SK-N-SH (cell line): ENCODE measurements around the gene OR6C74. TPM values are rescaled to one million over a fixed set of nuclear protein-coding genes. Genes with fewer than 3 reads are reported as not detected.

Experiments used
- CTCF ChIA-PET: fragments of 300-600, 350-600 bp; formaldehyde crosslinking; extraction: SDS; loops from one replicate; lab custom pipeline; 2021; lab: Yijun Ruan, JAX
- POLR2A ChIA-PET: fragments of 350-600 bp; sonication (Branson Sonifier 250); formaldehyde crosslinking; extraction: SDS; loops from one replicate; lab custom pipeline; 2020; ENCODE audit warnings: antibody characterized with exemption, inconsistent platforms; lab: Yijun Ruan, JAX
- DNase-seq: peaks from one replicate; pipeline ENCODE4 v3.0.0; 2012
- H2AFZ ChIP-seq: fragments of 200-600 bp; sonication (generic); 2 replicates; pipeline ENCODE4 v1.8.1; 2016; ENCODE audit warnings: antibody characterized with exemption, mild to moderate bottlenecking, low read depth
- H3F3A ChIP-seq: fragments of 200-600 bp; sonication (generic); replicated peaks from 2 replicates; pipeline ENCODE3; 2016; ENCODE audit warnings: antibody characterized with exemption, mild to moderate bottlenecking; ENCODE audit not compliant: insufficient read depth
- H3K27ac ChIP-seq, 2 experiments: fragments of 200-500 bp in 1 of 2; fragments of 200-600 bp in 1 of 2; sonication (Bioruptor generic) in 1 of 2; sonication (generic), shearing (Covaris generic) in 1 of 2; 2 replicates each; pipeline versions ENCODE4 v1.5.1 to v1.6.1; 2014 to 2016; ENCODE audit warnings: low read depth in 2 of 2, inconsistent platforms in 1 of 2, low read length in 1 of 2, mild to moderate bottlenecking in 1 of 2, mixed read lengths in 1 of 2
- H3K27me3 ChIP-seq: fragments of 200-600 bp; sonication (generic), shearing (Covaris generic); 2 replicates; pipeline ENCODE4 v1.6.1; 2016; ENCODE audit warnings: mixed run types; ENCODE audit not compliant: insufficient read depth
- H3K36me3 ChIP-seq, 2 experiments: fragments of 200-500 bp in 1 of 2; fragments of 200-600 bp in 1 of 2; sonication (Bioruptor generic) in 1 of 2; sonication (generic) in 1 of 2; replicated peaks in 1 of 2; 2 replicates each; pipeline versions ENCODE3 to v1.5.1; 2014 to 2016; ENCODE audit warnings: low read length in 1 of 2, mild to moderate bottlenecking in 1 of 2; ENCODE audit not compliant: insufficient read depth in 2 of 2, control insufficient read depth in 1 of 2
- H3K4me1 ChIP-seq, 2 experiments: fragments of 200-500 bp in 1 of 2; fragments of 200-600 bp in 1 of 2; sonication (Bioruptor generic) in 1 of 2; sonication (generic), shearing (Covaris generic) in 1 of 2; 2 replicates each; pipeline versions ENCODE4 v1.5.1 to v1.6.1; 2014 to 2016; ENCODE audit warnings: low read depth in 1 of 2, low read length in 1 of 2, mixed run types in 1 of 2; ENCODE audit not compliant: insufficient read depth in 2 of 2, control insufficient read depth in 1 of 2
- H3K4me2 ChIP-seq: fragments of 200-600 bp; sonication (generic), shearing (Covaris generic); 2 replicates; pipeline ENCODE4 v1.6.1; 2017; ENCODE audit warnings: mixed run types
- H3K4me3 ChIP-seq, 2 experiments: fragments of 200-500 bp in 1 of 2; fragments of 200-600 bp in 1 of 2; sonication (Bioruptor generic) in 1 of 2; sonication (generic), shearing (Covaris generic) in 1 of 2; 2 replicates each; pipeline versions ENCODE4 v1.5.1 to v1.8.1; 2014 to 2016; ENCODE audit warnings: low read depth in 2 of 2, inconsistent platforms in 1 of 2, low read length in 1 of 2, mild to moderate bottlenecking in 1 of 2, mixed read lengths in 1 of 2, moderate library complexity in 1 of 2
- H3K79me2 ChIP-seq: fragments of 200-600 bp; sonication (generic); 2 replicates; pipeline ENCODE4 v1.8.1; 2017; ENCODE audit warnings: mild to moderate bottlenecking; ENCODE audit not compliant: insufficient read depth
- H3K9ac ChIP-seq: fragments of 200-600 bp; sonication (generic); 2 replicates; pipeline ENCODE4 v1.6.1; 2017; ENCODE audit warnings: mixed run types
- H3K9me2 ChIP-seq: fragments of 200-600 bp; sonication (generic); 2 replicates; pipeline ENCODE4 v1.6.1; 2017; ENCODE audit warnings: mixed run types
- H3K9me3 ChIP-seq: fragments of 200-600 bp; sonication (generic); 2 replicates; pipeline ENCODE4 v1.6.1; 2017; ENCODE audit warnings: mixed run types, mild to moderate bottlenecking, moderate library complexity
- H4K20me1 ChIP-seq: fragments of 200-600 bp; sonication (generic); 2 replicates; pipeline ENCODE4 v1.6.1; 2017; ENCODE audit warnings: mild to moderate bottlenecking, mixed run types; ENCODE audit not compliant: insufficient read depth
- EP300 ChIP-seq, 2 experiments: IDR thresholded peaks; 2 replicates each; pipeline versions ENCODE4 v1.4.0 to v1.6.1; 2012; ENCODE audit warnings: borderline replicate concordance in 1 of 2, low read depth in 1 of 2, low read length in 1 of 2
- EZH2phosphoT487 ChIP-seq: fragments of 200-600 bp; sonication (generic); IDR thresholded peaks from 2 replicates; pipeline ENCODE4 v1.6.1; 2017; ENCODE audit warnings: low read depth, mixed run types, mild to moderate bottlenecking, antibody characterized with exemption, moderate library complexity, borderline replicate concordance
- FOSL2 ChIP-seq: IDR thresholded peaks from 2 replicates; pipeline ENCODE4 v1.4.0; 2012; ENCODE audit warnings: low read depth, mild to moderate bottlenecking, moderate library complexity, borderline replicate concordance
- FOXJ3 ChIP-seq: sonication (generic); formaldehyde crosslinking; IDR thresholded peaks from 2 replicates; pipeline ENCODE4 v1.5.1; 2020; ENCODE audit warnings: mild to moderate bottlenecking, missing genetic modification reagents
- JUND ChIP-seq: IDR thresholded peaks from 2 replicates; pipeline ENCODE4 v1.4.0; 2012
- MAX ChIP-seq: IDR thresholded peaks from 2 replicates; pipeline ENCODE4 v1.4.0; 2012; ENCODE audit warnings: low read depth
- MEF2A ChIP-seq: IDR thresholded peaks from 2 replicates; pipeline ENCODE4 v1.4.0; 2012; ENCODE audit warnings: low read depth, borderline replicate concordance
- MXI1 ChIP-seq: IDR thresholded peaks from 2 replicates; pipeline ENCODE4 v1.6.1; 2012; ENCODE audit warnings: mild to moderate bottlenecking, low read depth, low read length, improper control_type of control experiment
- PBX3 ChIP-seq: IDR thresholded peaks from 2 replicates; pipeline ENCODE4; 2012
- POLR2AphosphoS5 ChIP-seq: IDR thresholded peaks from 2 replicates; pipeline ENCODE4 v1.6.1; 2012; ENCODE audit warnings: low read depth, low read length
- RAD21 ChIP-seq: IDR thresholded peaks from 2 replicates; pipeline ENCODE4 v1.6.1; 2012; ENCODE audit warnings: mild to moderate bottlenecking, low read length
- RCOR1 ChIP-seq: fragments of 150-350 bp; IDR thresholded peaks from 2 replicates; pipeline ENCODE4 v1.6.1; 2017; ENCODE audit warnings: antibody characterized with exemption, low read length
- REST ChIP-seq: IDR thresholded peaks from 2 replicates; pipeline ENCODE4 v1.6.1; 2012; ENCODE audit warnings: mild to moderate bottlenecking, low read depth, low read length, moderate library complexity
- SIN3A ChIP-seq: IDR thresholded peaks from 2 replicates; pipeline ENCODE4 v1.6.1; 2012; ENCODE audit warnings: low read depth, mild to moderate bottlenecking, low read length, moderate library complexity, borderline replicate concordance
- TAF1 ChIP-seq: IDR thresholded peaks from 2 replicates; pipeline ENCODE4 v1.6.1; 2012; ENCODE audit warnings: low read depth, mild to moderate bottlenecking, low read length, moderate library complexity, borderline replicate concordance
- TCF12 ChIP-seq: IDR thresholded peaks from 2 replicates; pipeline ENCODE4 v1.4.0; 2012
- YY1 ChIP-seq: IDR thresholded peaks from 2 replicates; pipeline ENCODE4 v1.4.0; 2012; ENCODE audit warnings: low read depth, mild to moderate bottlenecking
- WGBS: methylation state at CpG from one replicate; pipeline ENCODE4 v1.1.6; 2017; ENCODE audit warnings: low lambda C conversion rate; 5-methylcytosine and 5-hydroxymethylcytosine counted together
- polyA plus RNA-seq, 3 experiments: library from polyadenylated mRNA; depleted of rRNA; stranded (reverse); fragments of >200 nt; gene quantifications; 2 replicates each; pipeline ENCODE4 v1.2.3, GENCODE V29; 2012
- TF ChIP-seq, protein P1 (sequence below): IDR thresholded peaks from 2 replicates; pipeline ENCODE4 v1.4.0; 2012; ENCODE audit warnings: low read depth, borderline replicate concordance
- TF ChIP-seq, protein P2 (sequence below): fragments of 150-350 bp; IDR thresholded peaks from 2 replicates; pipeline ENCODE4 v1.6.1; 2016; ENCODE audit warnings: mild to moderate bottlenecking, low read depth, low read length
- TF ChIP-seq, protein P3 (sequence below): IDR thresholded peaks from 2 replicates; pipeline ENCODE4 v1.4.0; 2012; ENCODE audit warnings: low read depth, borderline replicate concordance

Gene OR6C74
- polyA plus RNA-seq, 1 of the 3 experiments (the other 2 are of a cell fraction) = not detected

GRCh38 chr12:55226523-55226922 lies 17.9 kb upstream of the OR6C74 start (continued):
- no peak for TF ChIP-seq REST
- TF ChIP-seq RAD21 = no peak
- no peak for TF ChIP-seq MEF2A
- no peak for TF ChIP-seq EP300 (IDR thresholded peaks at IDR 0.05; ENCODE audit: borderline replicate concordance in 1 of 2, low read depth in 1 of 2, low read length in 1 of 2)
- TF ChIP-seq, protein P1, sequence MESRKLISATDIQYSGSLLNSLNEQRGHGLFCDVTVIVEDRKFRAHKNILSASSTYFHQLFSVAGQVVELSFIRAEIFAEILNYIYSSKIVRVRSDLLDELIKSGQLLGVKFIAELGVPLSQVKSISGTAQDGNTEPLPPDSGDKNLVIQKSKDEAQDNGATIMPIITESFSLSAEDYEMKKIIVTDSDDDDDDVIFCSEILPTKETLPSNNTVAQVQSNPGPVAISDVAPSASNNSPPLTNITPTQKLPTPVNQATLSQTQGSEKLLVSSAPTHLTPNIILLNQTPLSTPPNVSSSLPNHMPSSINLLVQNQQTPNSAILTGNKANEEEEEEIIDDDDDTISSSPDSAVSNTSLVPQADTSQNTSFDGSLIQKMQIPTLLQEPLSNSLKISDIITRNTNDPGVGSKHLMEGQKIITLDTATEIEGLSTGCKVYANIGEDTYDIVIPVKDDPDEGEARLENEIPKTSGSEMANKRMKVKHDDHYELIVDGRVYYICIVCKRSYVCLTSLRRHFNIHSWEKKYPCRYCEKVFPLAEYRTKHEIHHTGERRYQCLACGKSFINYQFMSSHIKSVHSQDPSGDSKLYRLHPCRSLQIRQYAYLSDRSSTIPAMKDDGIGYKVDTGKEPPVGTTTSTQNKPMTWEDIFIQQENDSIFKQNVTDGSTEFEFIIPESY = no peak
- no peak for TF ChIP-seq TCF12
- no peak for TF ChIP-seq EZH2phosphoT487
- TF ChIP-seq MXI1 = no peak
- no peak for TF ChIP-seq JUND
- no peak for TF ChIP-seq TAF1

GRCh38 chr12:55227643-55228042 lies 16.8 kb upstream of the OR6C74 start:
- Histone ChIP-seq H3K36me3 (no peaks in the 10 kb centered on the region), H3K9me3 (no peaks in the 10 kb centered on the region), H3K4me1 (no peaks in the 10 kb centered on the region), H3K4me3 (no peak overlapping the region), H3F3A (no peaks in the 10 kb centered on the region), H3K27me3 (no peaks in the 10 kb centered on the region), H2AFZ (no peak overlapping the region), H3K79me2 (no peaks in the 10 kb centered on the region), H3K9ac (no peak overlapping the region), H3K9me2 (no peaks in the 10 kb centered on the region), H3K27ac (no peak overlapping the region), H4K20me1 (no peaks in the 10 kb centered on the region), H3K4me2 (no peak overlapping the region)
- under 1% methylated on average over 3 of the region's 3 CpGs for WGBS
- POLR2A ChIA-PET = no interaction called here
- CTCF ChIA-PET = interaction anchor here (1.2 kb wide), 1 partner anchor 429 kb away, joined by 3 read pairs; no protein-coding TSS in a partner anchor
- no peak for DNase-seq
- TF ChIP-seq RCOR1 = no peak
- no peak for TF ChIP-seq TCF12
- no peak for TF ChIP-seq FOXJ3 (CRISPR knock-in tag)
- TF ChIP-seq, protein P2, sequence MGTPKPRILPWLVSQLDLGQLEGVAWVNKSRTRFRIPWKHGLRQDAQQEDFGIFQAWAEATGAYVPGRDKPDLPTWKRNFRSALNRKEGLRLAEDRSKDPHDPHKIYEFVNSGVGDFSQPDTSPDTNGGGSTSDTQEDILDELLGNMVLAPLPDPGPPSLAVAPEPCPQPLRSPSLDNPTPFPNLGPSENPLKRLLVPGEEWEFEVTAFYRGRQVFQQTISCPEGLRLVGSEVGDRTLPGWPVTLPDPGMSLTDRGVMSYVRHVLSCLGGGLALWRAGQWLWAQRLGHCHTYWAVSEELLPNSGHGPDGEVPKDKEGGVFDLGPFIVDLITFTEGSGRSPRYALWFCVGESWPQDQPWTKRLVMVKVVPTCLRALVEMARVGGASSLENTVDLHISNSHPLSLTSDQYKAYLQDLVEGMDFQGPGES = no peak
- TF ChIP-seq MAX = no peak
- no peak for TF ChIP-seq YY1
- no peak for TF ChIP-seq RAD21
- TF ChIP-seq MXI1 = no peak
- TF ChIP-seq PBX3 = no peak
- TF ChIP-seq, protein P3, sequence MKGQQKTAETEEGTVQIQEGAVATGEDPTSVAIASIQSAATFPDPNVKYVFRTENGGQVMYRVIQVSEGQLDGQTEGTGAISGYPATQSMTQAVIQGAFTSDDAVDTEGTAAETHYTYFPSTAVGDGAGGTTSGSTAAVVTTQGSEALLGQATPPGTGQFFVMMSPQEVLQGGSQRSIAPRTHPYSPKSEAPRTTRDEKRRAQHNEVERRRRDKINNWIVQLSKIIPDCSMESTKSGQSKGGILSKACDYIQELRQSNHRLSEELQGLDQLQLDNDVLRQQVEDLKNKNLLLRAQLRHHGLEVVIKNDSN = no peak
- TF ChIP-seq FOSL2 = no peak
- no peak for TF ChIP-seq TAF1
- no peak for TF ChIP-seq SIN3A
- TF ChIP-seq JUND = no peak
- TF ChIP-seq, protein P1 = no peak
- no peak for TF ChIP-seq POLR2AphosphoS5
